Measurements from ENCODE around the gene ADAMTS6. TPM values are rescaled to one million over a fixed set of nuclear protein-coding genes. Genes with fewer than 3 reads are reported as not detected.

The ADAMTS6 gene
- total and polyA plus RNA-seq, 2 donors (not counting 1 experiment from before 2014, with no cell fraction given) = 3.6 to 12.3 TPM

- Histone ChIP-seq H3K4me2 (replicated peaks; ENCODE audit: low read depth, low read length, poor library complexity, severe bottlenecking) (no peak overlapping the region), H3K9ac (ENCODE audit: low read length) (no peak overlapping the region), H4K20me1 (ENCODE audit: control insufficient read depth, insufficient read depth, low read length, poor library complexity, severe bottlenecking) (no peaks in the 10 kb centered on the region), H3K79me2 (ENCODE audit: control insufficient read depth, insufficient read depth, low read length) (no peaks in the 10 kb centered on the region), H3K9me3 (ENCODE audit: control extremely low read depth in 1 of 3, control insufficient read depth in 2 of 3, insufficient read depth in 1 of 3, low read length in 2 of 3) (no peaks in the 10 kb centered on the region), H2AFZ (ENCODE audit: insufficient read depth, low read depth, low read length, poor library complexity, severe bottlenecking) (no peak overlapping the region), H3K27ac (ENCODE audit: low read length in 2 of 2) (no peak overlapping the region), H3K4me3 (ENCODE audit: control extremely low read depth in 1 of 5, extremely low read depth in 1 of 5, insufficient read depth in 1 of 5, low read depth in 2 of 5, low read length in 4 of 5) (no peak overlapping the region), H3K36me3 (replicated peaks in 1 of 2; ENCODE audit: control extremely low read depth in 1 of 2, control insufficient read depth in 1 of 2, extremely low read depth in 1 of 2, insufficient read depth in 2 of 2, low read length in 1 of 2) (no peaks in the 10 kb centered on the region), H3K4me1 (ENCODE audit: control insufficient read depth in 2 of 2, insufficient read depth in 2 of 2, low read length in 2 of 2) (no peaks in the 10 kb centered on the region), H3K27me3 (replicated peaks in 1 of 4; ENCODE audit: control extremely low read depth in 1 of 4, control insufficient read depth in 3 of 4, insufficient read depth in 4 of 4, low read length in 3 of 4) (no peaks in the 10 kb centered on the region)
- Mint-ChIP-seq H3K9me3 (ENCODE audit: insufficient read depth) (no peaks in the 10 kb centered on the region), H3K27me3 (no peaks in the 10 kb centered on the region), H3K4me1 (no peaks in the 10 kb centered on the region), H3K27ac (no peak overlapping the region), H3K4me3 (no peak overlapping the region)
- ChIA-PET POLR2A (no interaction called here), CTCF (no interaction called here)
- WGBS (ENCODE audit: insufficient coverage) = no CpG with 5 or more reads among the region's 1 CpG
- intact Hi-C loops (cut with micrococcal nuclease) = no loop called here
- no peak for TF ChIP-seq EZH2 (IDR thresholded peaks at IDR 0.05; ENCODE audit: borderline replicate concordance, insufficient read depth, low read depth, low read length, poor library complexity, severe bottlenecking)
- ATAC-seq (ENCODE audit: low read depth) (no peak), DNase-seq (no peak)
These were observed 154.1 kb downstream of the ADAMTS6 start for GRCh38 chr5:65327582-65327981.

GRCh38 chr5:65326922-65327321 is 154.8 kb downstream of the ADAMTS6 start:
- intact Hi-C loops (cut with micrococcal nuclease) = no loop called here
- Mint-ChIP-seq H3K4me3 (no peak overlapping the region), H3K9me3 (ENCODE audit: insufficient read depth) (no peaks in the 10 kb centered on the region), H3K27me3 (no peaks in the 10 kb centered on the region), H3K27ac (no peak overlapping the region), H3K4me1 (no peaks in the 10 kb centered on the region)
- ChIA-PET CTCF (no interaction called here), POLR2A (no interaction called here)
- H2AFZ ChIP-seq (ENCODE audit: insufficient read depth, low read depth, low read length, poor library complexity, severe bottlenecking) = no peak overlapping the region
- H3K9me3 ChIP-seq (ENCODE audit: control extremely low read depth in 1 of 3, control insufficient read depth in 2 of 3, insufficient read depth in 1 of 3, low read length in 2 of 3) = no peaks in the 10 kb centered on the region
- H3K36me3 ChIP-seq (replicated peaks in 1 of 2; ENCODE audit: control extremely low read depth in 1 of 2, control insufficient read depth in 1 of 2, extremely low read depth in 1 of 2, insufficient read depth in 2 of 2, low read length in 1 of 2) = no peaks in the 10 kb centered on the region
- ATAC-seq (ENCODE audit: low read depth) = no peak
- no peaks in the 10 kb centered on the region for H3K4me1 ChIP-seq (ENCODE audit: control insufficient read depth in 2 of 2, insufficient read depth in 2 of 2, low read length in 2 of 2)
- no peak overlapping the region for H3K4me2 ChIP-seq (replicated peaks; ENCODE audit: low read depth, low read length, poor library complexity, severe bottlenecking)
- TF ChIP-seq EZH2 (IDR thresholded peaks at IDR 0.05; ENCODE audit: borderline replicate concordance, insufficient read depth, low read depth, low read length, poor library complexity, severe bottlenecking) = no peak
- no peak for TF ChIP-seq CTCF (IDR thresholded peaks at IDR 0.05)
- no peaks in the 10 kb centered on the region for H3K79me2 ChIP-seq (ENCODE audit: control insufficient read depth, insufficient read depth, low read length)
- no peak for DNase-seq
- no peak overlapping the region for H3K9ac ChIP-seq (ENCODE audit: low read length)
- H4K20me1 ChIP-seq (ENCODE audit: control insufficient read depth, insufficient read depth, low read length, poor library complexity, severe bottlenecking) = no peaks in the 10 kb centered on the region
- H3K4me3 ChIP-seq (ENCODE audit: control extremely low read depth in 1 of 5, extremely low read depth in 1 of 5, insufficient read depth in 1 of 5, low read depth in 2 of 5, low read length in 4 of 5) = no peak overlapping the region
- no CpG with 5 or more reads among the region's 1 CpG for WGBS (ENCODE audit: insufficient coverage)
- H3K27ac ChIP-seq (ENCODE audit: low read length in 2 of 2) = no peak overlapping the region
- H3K27me3 ChIP-seq (replicated peaks in 1 of 4; ENCODE audit: control extremely low read depth in 1 of 4, control insufficient read depth in 3 of 4, insufficient read depth in 4 of 4, low read length in 3 of 4) = no peaks in the 10 kb centered on the region
